ENCODE data around the gene TCAF2.
"Not testable (repeated sequence)": the region's sequence is repeated elsewhere in the genome, so short reads cannot be mapped to it uniquely, and the experiment has no call there.

Gene TCAF2

DNA sequence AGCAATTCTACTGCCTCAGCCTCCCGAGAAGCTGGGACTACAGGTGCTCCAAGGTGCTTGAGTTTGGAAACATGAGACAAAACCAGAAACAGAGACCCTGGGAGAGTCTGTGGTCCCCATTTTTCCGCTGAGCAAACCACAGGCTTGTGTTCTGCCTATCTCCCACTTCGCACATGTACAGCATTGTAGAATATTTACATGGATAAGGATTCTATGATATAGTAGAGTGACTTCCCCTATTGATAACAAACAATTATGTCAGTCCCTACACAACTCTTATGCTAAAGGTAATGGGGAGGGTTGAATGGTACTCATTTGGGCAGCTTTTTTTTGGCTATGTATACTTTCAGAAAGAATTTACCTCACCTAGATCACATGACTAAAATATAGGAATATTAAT lies 29.1 kb downstream of the TCAF2 start:
- H3K4me3 ChIP-seq (ENCODE audit: low read depth, low read length); DNase-seq (ENCODE audit: low read depth): not testable (repeated sequence)

DNA sequence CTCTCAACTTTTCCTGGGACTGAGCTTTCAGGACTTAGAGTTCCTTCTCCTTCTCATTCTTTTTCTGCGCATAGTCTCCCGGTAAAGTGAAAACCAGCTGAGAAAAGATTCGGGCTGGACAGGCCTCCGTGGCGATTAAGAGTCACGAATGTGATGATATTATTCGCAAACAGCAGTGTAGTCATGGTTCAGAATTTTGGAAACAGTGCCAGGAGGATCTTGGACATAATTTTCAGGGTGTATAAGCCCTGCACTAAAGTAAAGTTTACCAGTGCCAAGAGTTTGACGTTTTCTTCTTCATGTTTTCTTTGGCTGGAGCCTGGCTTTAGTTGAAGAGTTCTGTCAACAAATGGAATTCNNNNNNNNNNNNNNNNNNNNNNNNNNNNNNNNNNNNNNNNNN lies 29.7 kb downstream of the TCAF2 start:
- DNase-seq (ENCODE audit: low read depth); H3K4me3 ChIP-seq (ENCODE audit: low read depth, low read length): not testable (repeated sequence)
